Measurements from ENCODE around the gene OIP5.
"Not testable (repeated sequence)": the region's sequence is repeated elsewhere in the genome, so short reads cannot be mapped to it uniquely, and the experiment has no call there.

OIP5 gene

DNA sequence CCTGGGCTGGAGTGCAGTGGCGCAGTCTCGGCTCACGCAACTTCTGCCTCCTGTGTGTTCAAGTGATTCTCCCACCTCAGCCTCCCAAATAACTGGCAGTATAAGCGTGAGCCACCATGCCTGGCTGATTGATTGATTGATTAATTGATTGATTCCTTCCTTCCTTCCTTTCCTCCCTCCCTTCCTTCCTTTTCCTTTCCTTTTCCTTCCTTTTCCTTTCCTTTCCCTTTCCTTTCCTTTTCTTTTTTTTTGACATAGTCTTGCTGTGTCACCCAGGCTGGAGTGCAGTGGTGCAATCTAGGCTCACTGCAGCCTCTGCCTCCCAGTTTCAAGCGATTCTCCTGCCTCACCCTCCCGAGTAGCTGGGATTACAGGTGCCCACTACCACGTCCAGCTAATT lies 71.5 kb downstream of the OIP5 start:
- DNase-seq (ENCODE audit: low spot score in 2 of 2); H3K27me3 ChIP-seq (ENCODE audit: low read depth); in situ Hi-C loops (cut with MboI; ENCODE audit: low sequenced_read_pairs); H3K4me3 ChIP-seq; H3K4me1 ChIP-seq; H3K9me3 ChIP-seq: not testable (repeated sequence)
- peaks cover 13% of the 10 kb centered on the region for H3K36me3 ChIP-seq (replicated peaks)

DNA sequence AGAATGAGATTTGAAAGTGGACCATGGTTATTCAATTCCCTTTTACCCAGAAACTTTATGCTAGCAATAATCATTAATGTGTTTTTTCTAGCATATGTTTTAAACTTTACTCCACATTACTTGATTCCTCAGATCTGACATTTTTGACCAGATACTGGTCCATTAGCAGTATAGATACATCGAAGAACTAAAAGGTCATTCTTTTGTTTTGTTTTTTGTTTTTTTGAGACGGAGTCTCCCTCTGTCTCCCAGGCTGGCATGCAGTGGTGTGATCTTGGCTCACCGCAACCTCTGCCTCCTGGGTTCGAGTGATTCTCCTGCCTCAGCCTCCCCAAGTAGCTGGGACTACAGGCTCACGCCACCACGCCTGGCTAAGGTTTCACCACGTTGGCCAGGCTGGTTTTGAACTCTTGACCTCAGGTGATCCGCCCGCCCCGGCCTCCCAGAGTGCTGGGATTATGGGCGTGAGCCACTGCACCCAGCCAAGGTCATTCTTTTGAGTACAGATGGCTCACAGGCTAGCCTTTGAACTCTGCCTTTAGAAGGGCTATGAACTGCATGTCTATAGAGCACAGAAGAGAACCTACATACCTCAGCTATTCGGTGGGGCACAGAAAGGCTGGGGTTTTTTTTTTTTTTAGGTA lies 72.7 kb downstream of the OIP5 start:
- H3K4me1 ChIP-seq: no peaks in the 10 kb centered on the region
- H3K4me3 ChIP-seq: no peak overlapping the region
- no peak for DNase-seq (ENCODE audit: low spot score in 2 of 2)
- H3K27me3 ChIP-seq (ENCODE audit: low read depth): no peaks in the 10 kb centered on the region
- no peaks in the 10 kb centered on the region for H3K9me3 ChIP-seq
- in situ Hi-C loops (cut with MboI; ENCODE audit: low sequenced_read_pairs): no loop called here
- H3K36me3 ChIP-seq (replicated peaks): peaks cover 11% of the 10 kb centered on the region
